Activated CD4-positive, alpha-beta T cell treated with anti-CD3 and anti-CD28 coated beads, Interleukin-10, Interleukin-2, amounts not matched to agents 100 ng/mL and 50 ng/mL, durations not matched to agents 16 hours and 8 hours (primary cell): ENCODE data around the gene RAB1B.
A peak's percentile ranks its signal among the peaks of the same experiment; 100 is the strongest.
"Not testable (repeated sequence)": the region's sequence is repeated elsewhere in the genome, so short reads cannot be mapped to it uniquely, and the experiment has no call there.

ENCODE experiments used
- DNase-seq: peaks from one replicate; pipeline ENCODE4 v3.0.0-alpha.2; 2020

Gene RAB1B

DNA sequence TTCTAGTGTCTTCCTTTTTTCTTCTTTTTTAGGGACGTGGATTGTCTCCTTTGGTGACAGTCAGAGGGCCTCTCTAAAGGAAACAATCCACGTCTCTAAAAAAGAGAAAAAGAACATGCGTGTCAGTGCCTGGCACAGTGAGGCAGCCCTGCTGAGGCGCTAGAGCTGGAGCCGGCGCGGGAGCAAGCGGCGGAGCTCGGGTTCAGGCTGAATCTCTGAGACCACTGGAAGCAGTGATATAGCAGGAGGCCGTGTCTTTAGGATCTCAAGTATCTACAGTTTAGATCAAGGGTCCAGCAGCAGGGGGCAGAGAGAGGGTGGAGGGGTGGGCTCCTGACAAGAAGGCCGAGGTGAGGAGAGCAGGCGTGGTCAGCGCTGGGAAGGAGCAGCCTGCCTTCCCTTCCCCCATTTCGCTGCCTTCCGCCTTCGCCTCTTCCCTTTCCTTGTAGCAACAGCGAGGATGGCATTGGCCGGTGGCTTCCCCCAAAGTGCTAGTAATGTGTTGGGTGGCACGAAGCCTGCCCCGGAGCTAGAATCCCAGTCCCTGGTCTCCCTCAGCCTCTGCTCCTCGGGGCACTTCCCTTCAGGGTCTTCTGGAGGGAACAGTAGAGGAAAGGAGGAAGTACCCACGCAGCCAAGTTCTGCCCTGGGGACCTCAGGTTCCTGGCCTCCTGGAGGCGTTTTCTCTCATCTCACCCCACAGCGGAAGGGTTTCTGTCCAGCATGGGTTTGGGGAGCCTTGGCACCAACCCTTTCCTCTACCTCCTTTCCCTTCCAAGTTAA, 28.2 kb upstream of the RAB1B start:
- DNase-seq: no peak

- no peak for DNase-seq
Observed at GRCh38 chr11:66240781-66241136, 27.7 kb upstream of the RAB1B start.

DNA sequence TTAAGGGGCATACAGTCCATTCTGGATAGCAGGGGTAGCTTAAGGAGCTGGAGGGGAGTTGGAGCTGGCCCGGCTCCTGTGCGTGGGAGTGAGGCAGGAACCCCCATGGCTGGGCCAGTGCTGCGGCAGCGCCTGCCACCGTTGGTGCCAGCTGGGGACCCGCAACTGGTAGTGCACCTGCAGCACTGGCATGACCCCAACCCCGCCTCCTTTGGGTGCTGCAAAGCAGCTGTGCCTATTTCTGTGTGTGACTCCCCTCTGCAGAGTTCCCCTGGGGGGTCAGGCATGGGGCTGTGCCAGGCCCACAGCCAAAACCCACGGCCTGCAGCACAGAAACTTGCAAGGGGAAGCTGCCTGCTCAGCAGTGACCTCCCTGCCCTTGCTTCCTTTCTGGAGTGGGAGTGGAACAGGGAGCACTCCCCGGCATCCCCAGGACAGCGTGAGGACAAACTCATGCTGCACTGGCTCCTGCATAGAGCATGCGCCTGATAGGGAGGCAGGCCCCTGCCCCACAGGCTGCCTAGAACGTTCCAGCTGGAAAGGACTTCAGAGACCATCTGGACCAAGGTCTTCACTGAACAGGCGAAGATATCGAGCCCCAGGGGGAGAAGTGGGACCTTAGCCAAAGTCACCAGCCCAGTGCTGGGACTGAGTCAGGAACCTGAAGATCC, 26.2 kb upstream of the RAB1B start:
- DNase-seq: no peak

- no peak for DNase-seq
Observed at GRCh38 chr11:66243782-66244535, 24.5 kb upstream of the RAB1B start.

- DNase-seq: no peak
Observed at GRCh38 chr11:66247295-66247694, 21.1 kb upstream of the RAB1B start.

GRCh38 chr11:66247801-66248200, 20.6 kb upstream of the RAB1B start:
- DNase-seq: no peak

DNA sequence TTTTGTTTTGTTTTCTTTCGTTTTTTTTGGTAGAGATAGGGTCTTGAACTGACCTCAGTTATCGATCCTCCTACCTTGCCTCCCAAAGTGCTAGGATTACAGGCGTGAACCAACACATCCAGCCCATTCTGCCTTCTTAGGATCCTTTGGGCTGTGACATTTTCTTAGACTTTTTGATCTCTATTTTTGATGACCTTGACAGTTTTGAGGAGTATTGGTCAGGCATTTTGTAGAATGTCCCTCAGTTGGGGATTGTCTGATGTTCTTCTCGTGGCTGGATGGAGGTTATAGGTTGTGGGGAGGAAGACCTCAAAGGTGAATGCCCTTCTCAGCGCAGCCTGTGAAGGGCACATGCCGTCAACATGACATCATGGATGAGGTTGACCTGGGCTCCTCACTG, 19.5 kb upstream of the RAB1B start:
- DNase-seq: no peak

GRCh38 chr11:66251809-66252208, 16.6 kb upstream of the RAB1B start:
- DNase-seq: no peak

DNA sequence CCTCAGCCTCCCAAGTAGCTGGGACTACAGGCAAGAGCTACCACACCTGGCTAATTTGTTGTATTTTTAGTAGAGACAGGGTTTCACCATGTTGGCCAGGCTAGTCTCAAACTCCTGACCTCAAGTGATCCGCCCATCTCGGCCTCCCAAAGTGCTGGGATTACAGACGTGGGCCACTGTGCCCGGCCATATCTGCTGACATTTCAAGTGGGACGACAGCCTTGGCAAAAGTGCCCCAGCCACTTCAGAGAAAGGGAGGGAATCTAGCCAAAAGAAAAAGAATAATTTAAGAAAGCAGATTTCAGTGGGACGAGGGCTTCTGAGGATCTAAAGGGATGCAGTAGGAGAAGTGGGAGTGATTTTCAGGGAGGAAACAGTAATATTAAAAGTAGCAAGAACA, 15.4 kb upstream of the RAB1B start:
- DNase-seq: not testable (repeated sequence)

GRCh38 chr11:66258473-66258893, 10.0 kb upstream of the RAB1B start:
- no peak for DNase-seq

GRCh38 chr11:66259225-66259624, 9.2 kb upstream of the RAB1B start:
- no peak for DNase-seq

DNA sequence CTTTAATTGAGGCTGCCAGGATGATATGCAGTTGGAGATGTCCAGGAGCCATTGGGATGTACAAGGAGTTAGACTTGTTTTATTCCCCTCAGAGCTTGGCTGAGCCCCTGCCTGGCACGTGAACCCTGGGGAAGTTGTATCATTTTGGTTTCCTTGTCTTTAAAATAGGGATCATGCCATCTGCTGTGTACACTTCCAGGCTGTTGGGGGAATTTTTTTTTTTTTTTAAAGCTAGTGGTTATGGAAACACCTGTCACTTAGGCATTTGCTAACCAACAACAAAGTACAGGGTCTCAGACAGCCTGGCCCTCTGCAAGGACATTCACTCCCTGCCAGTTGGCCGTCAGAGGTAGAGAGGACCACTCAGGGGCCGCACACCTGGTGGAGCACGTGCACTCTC, 8.5 kb upstream of the RAB1B start:
- no peak for DNase-seq

- no peak for DNase-seq
Observed at GRCh38 chr11:66261578-66261977, 6.9 kb upstream of the RAB1B start.

GRCh38 chr11:66262191-66262590, 6.2 kb upstream of the RAB1B start:
- DNase-seq: no peak

DNA sequence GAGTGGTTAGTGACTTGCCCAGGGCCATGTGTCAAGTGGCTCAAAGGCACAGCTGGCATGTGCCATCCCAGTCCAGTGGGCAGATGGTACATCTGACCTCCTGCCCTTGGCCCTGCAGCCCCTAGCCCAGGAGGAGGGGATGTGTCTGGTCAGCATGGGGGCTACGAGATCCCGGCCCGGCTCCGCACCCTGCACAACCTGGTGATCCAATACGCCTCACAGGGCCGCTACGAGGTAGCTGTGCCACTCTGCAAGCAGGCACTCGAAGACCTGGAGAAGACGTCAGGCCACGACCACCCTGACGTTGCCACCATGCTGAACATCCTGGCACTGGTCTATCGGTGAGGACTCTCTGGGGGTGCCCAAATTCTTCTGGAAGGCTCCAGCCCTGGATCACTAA, 5.7 kb upstream of the RAB1B start:
- no peak for DNase-seq

DNA sequence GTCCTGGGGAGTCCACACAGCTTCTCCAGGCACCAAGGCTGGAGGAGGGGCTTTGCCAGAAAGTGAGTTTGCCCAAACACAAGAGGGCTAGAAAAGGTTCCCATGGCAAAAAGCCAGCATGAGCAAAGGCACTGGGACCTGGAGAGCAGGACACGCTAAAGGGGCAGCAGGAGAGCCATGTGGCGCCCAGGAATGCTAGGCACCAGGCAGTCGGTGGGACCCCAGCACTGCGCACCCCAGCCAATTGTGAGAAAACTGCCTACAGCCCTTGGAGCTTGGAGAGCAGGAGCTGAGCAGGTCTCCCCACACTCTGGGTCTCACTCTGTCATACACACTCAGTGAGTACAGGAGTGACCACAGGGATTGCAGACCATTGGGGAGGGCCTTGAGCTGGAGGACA, 5.2 kb upstream of the RAB1B start:
- no peak for DNase-seq

- DNase-seq: no peak
Observed at GRCh38 chr11:66263785-66264184, 4.7 kb upstream of the RAB1B start.

DNA sequence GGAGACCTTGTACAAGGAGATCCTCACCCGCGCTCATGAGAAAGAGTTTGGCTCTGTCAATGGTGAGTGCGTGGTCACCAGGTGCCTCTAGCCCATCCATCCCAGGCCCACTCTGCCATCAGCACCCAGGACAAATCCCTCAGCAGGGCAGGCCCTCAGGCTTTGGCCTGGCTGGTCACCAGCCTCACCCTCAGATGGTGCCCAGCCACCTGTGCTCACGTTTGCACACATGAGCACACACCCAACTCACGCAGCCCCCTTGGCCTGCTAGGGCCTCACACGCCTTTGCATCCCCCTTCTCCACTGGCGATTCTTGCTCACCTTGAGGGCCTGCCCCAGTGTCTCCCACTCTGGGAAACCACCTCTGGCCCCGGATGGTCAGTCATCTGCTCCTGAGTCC, 4.1 kb upstream of the RAB1B start:
- DNase-seq: no peak

DNA sequence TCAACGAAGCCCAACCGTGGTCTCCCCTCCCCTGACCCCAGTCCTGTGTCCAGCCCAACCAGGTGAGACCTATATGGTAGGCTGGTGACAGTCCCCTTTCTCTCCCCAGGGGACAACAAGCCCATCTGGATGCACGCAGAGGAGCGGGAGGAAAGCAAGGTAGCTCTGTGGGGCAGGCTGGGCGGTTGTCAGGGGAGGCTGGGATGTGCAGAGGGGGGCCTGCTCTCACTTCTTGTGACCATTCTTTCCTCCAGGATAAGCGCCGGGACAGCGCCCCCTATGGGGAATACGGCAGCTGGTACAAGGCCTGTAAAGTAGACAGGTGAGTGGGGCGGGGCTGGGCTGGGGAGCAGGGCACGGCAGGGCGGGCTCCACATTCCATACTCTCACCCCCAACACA, 3.5 kb upstream of the RAB1B start:
- peak; percentile 55 for DNase-seq

GRCh38 chr11:66265531-66266377, 2.7 kb upstream of the RAB1B start:
- no peak for DNase-seq

DNA sequence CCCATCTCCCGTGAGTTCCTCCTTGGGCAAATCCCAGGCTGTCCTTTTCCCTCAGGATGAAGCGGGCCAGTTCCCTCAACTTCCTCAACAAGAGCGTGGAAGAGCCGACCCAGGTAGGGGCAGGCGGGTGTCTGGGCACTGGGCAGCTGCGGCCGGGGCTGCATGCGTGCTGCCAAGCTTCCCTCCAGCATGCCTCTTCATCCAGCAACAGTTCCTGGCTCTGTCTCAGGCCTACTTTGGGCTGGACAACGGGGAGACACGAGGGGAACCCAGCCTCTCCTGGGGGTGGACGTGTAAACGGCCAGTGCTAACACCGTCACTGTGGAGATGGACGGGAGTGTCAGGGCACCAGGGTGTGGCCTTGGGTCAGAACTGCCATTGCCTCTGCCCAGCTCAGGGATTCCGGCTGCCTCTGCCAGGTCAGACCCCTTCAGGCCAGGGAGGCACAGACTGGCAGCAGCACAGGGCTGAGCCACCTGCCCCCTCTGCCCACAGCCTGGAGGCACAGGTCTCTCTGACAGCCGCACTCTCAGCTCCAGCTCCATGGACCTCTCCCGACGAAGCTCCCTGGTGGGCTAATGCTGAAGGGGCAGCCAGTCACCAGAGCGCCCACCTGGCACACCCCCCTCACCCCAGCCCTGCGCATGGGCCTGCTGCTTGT, 1.9 kb upstream of the RAB1B start:
- no peak for DNase-seq

GRCh38 chr11:66267039-66267378, 1.4 kb upstream of the RAB1B start:
- DNase-seq: no peak
